Left lobe of liver (tissue), 2 donors: Measurements from ENCODE around the gene TSPAN18. TPM values are rescaled to one million over a fixed set of nuclear protein-coding genes. Genes with fewer than 3 reads are reported as not detected.

Experiments
- ATAC-seq: fragments of 200-7000 bp; cut with Tn5 transposase; one replicate; pipeline ENCODE4 v1.9.1; 2020; ENCODE audit warnings: mild to moderate bottlenecking, moderate library complexity
- DNase-seq: peaks from one replicate; pipeline ENCODE4 v3.0.0-alpha.2; 2020; ENCODE audit warnings: low spot score
- total RNA-seq: library from RNA; stranded (reverse); gene quantifications from one replicate; pipeline ENCODE4 v1.2.1, GENCODE V29; 2021
- donor health status: DM: no; HTN: no; CAD: no; lungs with moderate emphysema.
- donor health status: DM: no; HTN: yes; CAD: no.

Gene TSPAN18
- total RNA-seq, 1 donor from 2014 or later: 4.2 TPM

- no peak for DNase-seq
- no peak for ATAC-seq
Measured at GRCh38 chr11:44966694-44967093, 239.9 kb downstream of the TSPAN18 start.

- ATAC-seq (no peak), DNase-seq (no peak)
Measured at GRCh38 chr11:44967930-44968496, 241.3 kb downstream of the TSPAN18 start.

GRCh38 chr11:44968510-44968909, 241.7 kb downstream of the TSPAN18 start:
- ATAC-seq (no peak), DNase-seq (no peak)

- ATAC-seq (no peak), DNase-seq (no peak)
Measured at GRCh38 chr11:44969651-44970252, 243.0 kb downstream of the TSPAN18 start.

GRCh38 chr11:44970293-44970692, 243.5 kb downstream of the TSPAN18 start:
- no peak for DNase-seq
- ATAC-seq: no peak

- no peak for DNase-seq
- ATAC-seq: no peak
Measured at GRCh38 chr11:44971185-44971584, 244.4 kb downstream of the TSPAN18 start.

GRCh38 chr11:44972746-44973435, 246.1 kb downstream of the TSPAN18 start:
- DNase-seq (no peak), ATAC-seq (no peak)

- DNase-seq: no peak
Measured at GRCh38 chr11:44973632-44974401, 247.1 kb downstream of the TSPAN18 start.

GRCh38 chr11:44974402-44975000, 247.7 kb downstream of the TSPAN18 start:
- DNase-seq (no peak), ATAC-seq (no peak)

More at GRCh38 chr11:44973632-44974401, 247.1 kb downstream of the TSPAN18 start:
- no peak for ATAC-seq

- DNase-seq (no peak), ATAC-seq (no peak)
Measured at GRCh38 chr11:44976576-44976975, 249.8 kb downstream of the TSPAN18 start.

- ATAC-seq: no peak
Measured at GRCh38 chr11:44977493-44977984, 250.8 kb downstream of the TSPAN18 start.

GRCh38 chr11:44978274-44978960, 251.7 kb downstream of the TSPAN18 start:
- ATAC-seq: no peak
- no peak for DNase-seq

More at GRCh38 chr11:44977493-44977984, 250.8 kb downstream of the TSPAN18 start:
- no peak for DNase-seq

GRCh38 chr11:44978961-44979331, 252.2 kb downstream of the TSPAN18 start:
- DNase-seq (peak; percentile 73), ATAC-seq (peak; percentile 77)

- peak; percentile 81 for DNase-seq
- ATAC-seq: peak; percentile 59
Measured at GRCh38 chr11:44979543-44980399, 253.0 kb downstream of the TSPAN18 start.

GRCh38 chr11:44980533-44981427, 254.0 kb downstream of the TSPAN18 start:
- DNase-seq (no peak), ATAC-seq (no peak)
